ENCODE measurements around the gene PGK2.
"Not testable (repeated sequence)": the region's sequence is repeated elsewhere in the genome, so short reads cannot be mapped to it uniquely, and the experiment has no call there.

PGK2 gene
- 0 to 0.13 (median 0) reads per million in 18 experiments for total RNA-seq

DNA sequence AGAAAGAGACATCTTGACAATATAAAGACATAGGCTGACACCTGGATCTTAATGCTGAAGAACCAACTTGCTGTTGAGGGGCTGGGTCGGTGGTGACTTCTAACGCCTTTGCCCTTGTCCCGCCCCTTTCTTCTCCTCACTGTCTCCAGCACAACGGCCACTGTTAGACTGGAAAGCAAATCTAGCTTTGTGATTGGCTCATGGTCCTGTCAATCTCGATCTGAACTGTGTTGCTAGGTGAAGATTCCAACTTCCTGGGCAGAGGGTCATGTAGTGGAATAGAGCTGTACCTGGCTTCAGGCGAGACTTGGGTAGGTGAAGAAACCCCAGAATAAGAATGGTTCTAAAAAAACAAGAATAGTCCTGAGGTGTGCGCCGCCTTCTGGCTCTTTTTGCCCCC is at the start of gene PGK2:
PGK2 (minus strand) TSS at position 110 of the 400 bp plus-strand sequence; CDS start at position 12, 98 bp downstream.
- DNase-seq, result no peak

DNA sequence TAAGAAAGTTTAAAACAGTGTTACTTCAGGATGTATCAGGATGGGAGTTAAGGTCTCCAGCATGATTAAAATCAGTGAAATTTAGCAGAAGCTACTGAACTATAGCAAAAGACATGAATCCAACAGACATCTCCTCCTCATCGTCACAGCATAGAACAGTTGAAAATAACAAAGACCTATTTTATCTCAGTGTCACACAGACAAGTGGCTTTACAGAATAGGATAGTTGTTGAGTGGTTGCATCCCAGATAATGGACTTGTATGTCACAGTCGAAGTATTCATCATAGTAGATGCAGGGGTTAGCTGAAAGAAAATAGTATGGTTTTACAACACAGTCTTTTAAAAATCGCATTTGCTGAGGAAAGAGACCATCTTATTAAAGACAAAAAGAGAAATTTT is 48.1 kb upstream of the PGK2 start:
- no peak for DNase-seq

DNA sequence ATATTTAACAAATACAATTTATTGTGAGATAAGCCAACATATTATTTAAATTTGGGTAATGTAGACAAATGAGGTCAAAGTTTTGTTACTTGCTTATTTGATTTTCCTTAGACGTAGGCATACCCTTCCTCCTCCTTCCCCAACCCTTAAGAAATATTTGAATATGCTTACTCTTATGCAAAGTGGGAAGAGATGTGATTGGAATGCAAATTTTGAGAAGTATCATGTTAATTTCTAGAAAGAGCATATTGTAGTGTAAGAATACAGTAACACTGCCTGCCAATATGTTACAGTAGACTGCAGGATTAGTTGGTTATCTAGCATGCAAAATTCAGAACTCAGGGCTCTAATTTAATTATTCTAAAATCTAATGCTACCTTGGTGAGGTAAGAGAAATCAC is 46.3 kb upstream of the PGK2 start:
- DNase-seq, result no peak

DNA sequence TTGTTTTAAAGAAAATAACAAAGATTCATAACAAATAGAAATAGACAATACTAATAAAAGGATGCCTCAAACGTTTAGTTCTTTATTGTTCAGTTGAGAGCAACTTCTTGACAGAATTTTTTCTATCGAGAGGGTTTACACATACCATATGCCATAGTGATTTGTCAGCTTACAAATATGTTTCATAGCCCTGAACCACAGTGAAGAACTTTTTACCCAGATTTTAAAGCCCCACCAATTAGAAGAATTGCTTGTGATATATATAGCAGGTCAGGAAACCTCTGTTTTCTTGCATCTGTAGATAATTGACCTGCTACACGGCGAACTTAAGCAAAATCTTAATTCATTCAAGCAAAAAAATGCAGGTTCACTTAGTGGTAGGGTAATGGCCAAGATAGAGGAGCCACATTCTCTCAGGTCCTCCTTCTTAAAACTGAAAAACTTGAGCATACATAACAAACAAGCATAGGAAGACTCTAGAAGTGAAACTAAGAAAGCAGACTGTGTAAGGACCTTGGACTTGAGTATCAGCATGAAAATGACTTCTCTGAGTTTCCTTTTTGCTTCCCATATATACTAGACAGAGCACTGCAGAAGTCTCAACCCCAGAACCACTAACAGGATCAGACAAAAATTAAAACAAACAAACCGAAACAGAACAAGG is 39.8 kb upstream of the PGK2 start:
- DNase-seq, result no peak

DNA sequence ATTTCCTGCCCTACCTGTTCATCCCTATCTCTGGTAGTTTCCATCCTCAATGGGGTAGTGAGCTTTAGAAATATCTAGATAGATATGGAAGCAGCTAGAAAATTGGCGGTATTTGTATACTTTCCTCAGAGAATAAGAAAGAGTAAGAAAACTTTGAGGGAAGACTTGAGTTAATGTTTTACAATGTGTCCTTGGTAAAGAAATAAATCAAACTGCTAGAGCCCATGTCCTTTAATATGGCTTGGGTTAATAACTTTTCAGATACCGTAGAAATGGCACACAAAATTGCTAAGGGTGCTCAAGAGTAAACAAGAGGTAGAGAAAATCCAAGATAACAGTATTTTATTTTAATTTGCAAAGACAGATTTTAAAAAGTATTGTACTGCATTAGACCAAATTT is 28.1 kb upstream of the PGK2 start:
- DNase-seq, result no peak

DNA sequence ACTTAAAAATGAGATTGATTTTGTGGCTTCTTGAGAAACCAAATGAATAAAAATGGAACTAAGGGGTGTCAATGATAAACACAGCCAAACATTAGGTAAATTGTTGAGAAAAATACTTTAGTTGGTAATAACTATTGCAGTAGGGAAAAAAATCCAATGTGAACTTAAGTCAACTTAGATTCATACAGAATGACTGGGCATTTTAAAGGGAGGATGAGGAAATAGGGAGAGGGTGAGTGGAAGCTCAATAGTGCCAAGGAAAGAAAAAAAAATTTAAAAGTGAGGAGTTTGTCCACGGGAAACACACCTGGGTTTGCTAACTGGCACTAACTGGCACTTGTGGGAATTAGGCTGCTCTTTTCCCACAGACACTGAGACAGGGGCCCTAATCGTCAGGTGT is 26.2 kb upstream of the PGK2 start:
- DNase-seq, result no peak

DNA sequence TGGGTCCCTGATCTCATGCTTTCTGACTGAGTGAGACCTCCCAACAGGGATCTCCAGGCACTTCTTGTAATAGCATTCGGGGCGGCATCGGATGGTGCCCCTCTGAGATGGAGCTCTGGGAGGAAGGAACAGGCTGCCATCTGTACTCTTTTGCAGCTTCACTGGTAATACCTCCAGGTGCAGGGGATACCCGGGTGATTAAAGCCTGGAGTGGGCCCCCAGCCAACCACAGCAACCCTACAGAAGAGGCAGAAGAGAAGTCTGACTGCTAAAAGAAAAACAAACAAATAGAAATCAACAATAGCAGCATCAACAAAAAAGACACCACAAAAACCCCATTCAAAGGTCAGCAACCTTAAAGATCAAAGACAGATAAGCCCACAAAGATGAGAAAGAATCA is 19.1 kb upstream of the PGK2 start:
- DNase-seq, result no peak

DNA sequence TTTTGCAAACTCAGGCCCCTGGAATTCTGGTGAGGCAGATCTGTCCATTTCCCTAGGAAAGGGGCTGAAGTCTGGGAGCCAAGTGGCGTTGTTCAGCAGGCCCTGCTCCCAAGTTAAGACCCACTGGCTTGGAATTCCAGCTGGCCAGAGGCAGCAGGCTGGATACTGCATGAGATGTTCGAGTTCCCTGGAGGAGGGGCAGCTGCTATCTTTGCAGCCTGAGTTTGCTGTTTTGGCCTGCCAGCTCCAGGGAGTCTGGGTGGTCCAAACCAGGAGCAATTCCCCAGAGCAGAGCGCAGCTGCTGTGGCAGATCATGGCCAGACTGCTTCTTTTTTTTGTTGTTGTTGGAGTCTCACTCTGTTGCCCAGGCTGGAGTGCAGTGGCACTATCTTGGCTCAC is 18.2 kb upstream of the PGK2 start:
- DNase-seq, result no peak

DNA sequence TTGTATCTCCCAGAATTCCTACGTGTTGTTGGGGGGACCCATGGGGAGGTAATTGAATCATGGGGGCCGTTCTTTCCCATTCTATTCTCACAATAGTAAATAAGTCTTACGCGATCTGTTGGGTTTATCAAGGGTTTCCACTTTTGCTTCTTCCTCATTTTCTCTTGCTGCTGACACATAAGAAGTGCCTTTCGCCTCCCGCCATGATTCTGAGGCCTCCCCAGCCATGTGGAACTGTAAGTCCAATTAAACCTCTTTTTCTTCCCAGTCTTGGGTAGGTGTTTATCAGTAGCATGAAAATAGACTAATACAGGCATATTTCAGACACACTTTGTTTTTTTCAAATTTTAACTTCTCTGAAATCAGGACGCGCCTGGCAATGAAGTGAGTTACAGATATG is 14.4 kb upstream of the PGK2 start:
- no peak for DNase-seq

DNA sequence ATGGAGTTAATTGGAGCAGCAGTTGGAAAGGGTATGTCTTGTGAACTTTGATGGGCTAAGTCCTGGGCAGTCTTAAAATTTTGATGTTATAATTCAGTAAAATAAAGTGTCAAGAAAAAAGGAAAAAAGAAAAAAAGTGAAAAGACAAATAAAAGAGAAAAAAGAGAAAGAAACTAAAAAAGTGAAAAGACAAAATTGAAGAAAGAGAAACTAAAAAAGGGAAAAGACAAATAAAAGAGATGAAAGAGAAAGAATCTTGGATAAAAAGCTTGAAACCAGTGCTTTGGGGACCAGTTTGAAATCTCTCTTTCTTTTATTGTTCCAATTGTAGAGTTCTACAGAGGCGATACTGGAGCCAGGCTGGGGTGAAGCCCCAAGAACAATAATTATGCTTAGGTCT is 12.0 kb upstream of the PGK2 start:
- no peak for DNase-seq

DNA sequence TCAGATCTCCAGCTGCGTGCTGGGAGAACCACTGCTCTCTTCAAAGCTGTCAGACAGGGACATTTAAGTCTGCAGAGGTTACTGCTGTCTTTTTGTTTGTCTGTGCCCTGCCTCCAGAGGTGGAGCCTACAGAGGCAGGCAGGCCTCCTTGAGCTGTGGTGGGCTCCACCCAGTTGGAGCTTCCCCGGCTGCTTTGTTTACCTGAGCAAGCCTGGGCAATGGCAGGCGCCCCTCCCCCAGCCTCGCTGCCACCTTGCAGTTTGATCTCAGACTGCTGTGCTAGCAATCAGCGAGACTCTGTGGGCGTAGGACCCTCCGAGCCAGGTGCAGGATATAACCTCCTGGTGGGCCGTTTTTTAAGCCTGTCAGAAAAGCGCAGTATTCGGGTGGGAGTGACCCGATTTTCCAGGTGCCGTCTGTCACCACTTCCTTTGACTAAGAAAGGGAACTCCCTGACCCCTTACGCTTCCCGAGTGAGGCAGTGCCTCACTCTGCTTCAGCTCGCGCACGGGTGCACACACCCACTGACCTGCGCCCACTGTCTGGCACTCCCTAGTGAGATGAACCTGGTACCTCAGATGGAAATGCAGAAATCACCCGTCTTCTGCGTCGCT is 9.9 kb upstream of the PGK2 start:
- not testable (repeated sequence) for DNase-seq

DNA sequence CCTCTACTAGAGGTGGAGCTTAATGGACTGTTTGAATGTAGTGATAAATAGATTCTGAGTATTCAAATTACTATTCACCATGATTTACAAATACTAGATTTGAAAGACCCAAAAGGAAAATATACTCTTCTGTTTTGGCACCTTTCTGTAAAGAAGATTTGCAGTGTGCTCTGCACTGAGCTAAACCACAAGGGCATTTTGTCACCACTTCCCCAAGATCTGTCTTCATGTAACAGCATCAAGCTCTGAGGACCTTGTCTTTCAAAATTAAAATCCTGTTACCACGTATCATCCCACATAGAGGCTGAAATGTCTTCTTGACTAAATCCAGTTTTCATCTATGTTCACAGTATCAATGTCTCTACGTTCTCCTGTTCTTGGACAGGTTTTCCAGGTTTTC is 3.3 kb upstream of the PGK2 start:
- DNase-seq, result no peak

DNA sequence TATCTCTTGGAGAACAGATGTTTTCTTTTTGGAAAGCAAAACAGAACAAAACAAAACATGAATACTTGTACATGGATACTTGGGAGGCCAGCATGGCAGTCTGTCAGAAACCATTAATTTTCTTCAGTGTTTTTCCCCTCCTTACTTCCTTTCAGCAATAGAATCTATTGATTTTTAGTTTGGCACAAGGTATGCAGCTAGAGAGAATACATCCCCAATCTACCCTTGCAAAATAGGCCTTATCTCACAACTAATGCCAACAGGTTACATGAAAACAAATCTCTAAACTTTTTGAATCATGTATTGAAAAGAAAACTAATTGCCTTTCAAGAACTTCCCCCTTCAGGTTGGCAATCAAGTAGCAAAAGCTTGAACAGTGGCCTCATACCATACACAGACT is 2.8 kb downstream of the PGK2 start:
- no peak for DNase-seq

DNA sequence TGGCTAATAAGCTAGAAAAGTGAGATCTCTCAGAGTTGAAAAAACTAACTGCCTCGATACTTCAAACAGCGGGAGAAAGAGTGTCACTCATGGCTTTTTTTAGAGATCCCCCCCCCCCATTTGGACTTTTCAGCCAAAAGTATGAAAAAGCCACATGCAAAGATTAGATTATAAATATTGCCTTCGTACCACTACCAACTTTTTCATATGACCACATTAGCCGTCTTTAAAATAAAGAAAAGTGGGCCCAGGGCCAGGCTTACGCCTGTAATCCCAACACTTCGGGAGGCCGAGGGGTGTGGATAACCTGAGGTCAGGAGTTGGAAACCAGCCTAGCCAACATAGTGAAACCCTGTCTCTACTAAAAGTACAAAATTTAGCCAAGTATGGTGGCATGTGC is 4.4 kb downstream of the PGK2 start:
- no peak for DNase-seq

DNA sequence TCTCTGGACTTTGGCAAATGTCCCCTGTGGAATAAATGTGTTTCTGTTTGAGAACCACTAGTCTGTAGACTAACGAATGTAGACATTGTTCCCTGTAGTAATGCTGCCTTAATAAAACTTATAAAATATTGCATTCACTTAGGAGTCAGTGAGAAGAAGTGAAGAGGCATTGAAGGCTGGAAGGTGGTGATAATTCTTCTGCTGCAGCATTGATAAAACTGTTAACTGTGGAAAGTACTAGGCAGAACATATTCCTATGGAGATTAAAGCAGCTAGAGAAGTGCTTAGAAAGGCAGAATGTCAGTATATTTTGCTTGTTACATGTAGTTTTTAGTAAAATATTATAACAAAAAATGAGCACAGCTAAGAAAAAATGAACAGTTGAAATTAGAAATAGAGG is 4.8 kb downstream of the PGK2 start:
- no peak for DNase-seq

DNA sequence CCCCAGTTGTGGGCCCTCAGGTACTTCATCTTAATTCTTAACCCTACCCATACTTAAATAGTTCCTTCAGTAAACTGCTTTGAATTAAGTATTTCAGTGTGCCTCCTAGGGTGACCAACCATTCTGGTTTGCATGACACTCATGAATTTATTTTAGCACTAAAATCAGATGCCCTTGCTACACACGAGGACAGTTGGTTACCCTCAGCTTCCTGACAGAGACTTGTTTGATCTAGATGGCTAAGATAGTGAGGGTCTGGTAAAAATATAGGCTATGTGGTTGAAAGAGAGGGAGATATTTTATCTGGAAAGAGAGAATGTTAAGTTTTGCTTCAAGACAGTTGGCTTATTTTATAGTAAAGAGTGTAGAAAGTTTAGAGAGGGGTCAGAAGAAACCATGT is 10.6 kb downstream of the PGK2 start:
- DNase-seq, result no peak

DNA sequence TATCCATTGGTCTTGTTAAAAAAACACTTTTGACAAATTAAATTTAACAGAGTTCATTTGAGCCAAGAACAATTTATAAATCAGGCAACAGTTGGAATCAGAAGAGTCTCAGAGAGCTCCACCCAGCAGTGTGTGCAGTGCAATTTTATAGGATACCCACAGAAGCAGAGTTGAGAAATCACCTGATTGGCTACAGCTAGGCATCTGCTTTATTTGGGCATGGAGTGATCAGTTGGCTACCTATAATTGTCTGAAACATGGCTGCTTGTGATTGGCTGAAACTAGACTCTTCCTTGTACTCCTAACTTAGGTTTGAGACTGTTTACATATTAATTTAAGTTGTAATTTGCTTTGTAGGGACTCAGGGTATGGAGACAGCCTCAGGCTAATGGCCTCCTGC is 12.0 kb downstream of the PGK2 start:
- DNase-seq, result no peak

DNA sequence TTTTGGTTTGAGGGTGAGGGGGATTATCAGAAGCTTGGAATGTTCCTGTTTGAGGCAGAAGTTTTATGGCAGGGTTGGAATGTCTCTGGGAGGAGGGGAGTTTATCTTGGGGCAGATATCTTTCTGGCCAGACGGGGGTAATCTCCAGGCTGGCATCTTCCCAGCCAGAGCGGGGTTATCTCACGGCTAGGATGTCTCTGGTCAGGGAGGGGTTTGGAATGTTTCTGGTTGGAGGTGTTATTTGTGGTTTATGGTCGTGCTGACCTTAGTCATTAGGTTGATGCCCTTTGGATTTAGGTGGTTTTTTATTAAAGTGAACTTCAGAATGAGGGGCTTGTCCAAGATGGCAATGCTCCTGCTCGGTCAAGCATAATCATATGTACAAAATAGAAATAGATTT is 14.8 kb downstream of the PGK2 start:
- no peak for DNase-seq

DNA sequence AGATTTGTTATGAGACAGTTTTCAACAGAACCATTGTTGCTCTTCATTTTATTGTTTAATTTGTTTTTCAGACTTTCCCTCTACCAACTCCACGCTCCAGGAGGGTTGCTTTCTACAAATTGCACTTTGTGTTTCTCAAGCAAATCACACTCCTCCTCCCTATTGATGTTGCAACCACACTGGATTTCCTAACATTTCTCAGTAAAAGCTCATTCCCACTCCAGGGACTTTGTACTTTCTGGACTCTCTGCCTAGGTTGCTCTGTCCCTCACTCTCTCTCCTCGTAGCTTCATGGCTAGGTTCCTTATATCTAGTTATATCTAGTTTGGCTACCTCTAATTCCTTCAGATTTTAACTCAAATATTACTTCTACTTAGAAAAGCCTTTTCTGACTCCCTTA is 20.3 kb downstream of the PGK2 start:
- no peak for DNase-seq

DNA sequence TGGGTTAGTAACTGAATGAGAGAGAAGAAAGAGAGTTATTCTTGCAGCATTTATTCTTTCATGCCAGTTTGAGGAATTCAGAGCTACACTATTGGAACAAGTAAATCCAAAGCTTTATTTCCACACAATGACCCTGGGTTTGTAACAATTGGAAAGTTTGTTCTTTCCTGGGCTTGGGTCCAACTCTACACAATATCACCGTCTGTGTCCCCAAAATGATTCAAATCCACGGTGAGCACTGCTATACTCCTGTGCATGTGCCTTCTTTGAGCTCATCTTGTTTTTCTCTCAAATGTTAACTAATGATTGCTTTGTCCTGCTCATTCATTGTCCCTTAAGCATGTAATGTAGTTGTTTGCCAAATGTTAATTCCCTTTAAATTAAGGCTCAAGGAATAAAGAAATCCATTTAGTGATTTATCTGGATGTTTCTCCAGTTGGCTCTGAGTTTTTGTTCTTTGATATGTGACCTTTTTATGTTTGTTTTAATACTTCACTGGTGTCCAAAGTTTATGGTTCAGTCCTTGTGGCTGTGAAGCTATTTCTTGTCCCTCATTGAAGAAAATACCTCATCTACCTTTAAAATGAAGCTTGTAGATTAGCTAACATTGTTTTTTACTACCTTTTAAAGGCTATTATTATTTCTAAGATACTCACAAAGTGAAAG is 22.4 kb downstream of the PGK2 start:
- no peak for DNase-seq

DNA sequence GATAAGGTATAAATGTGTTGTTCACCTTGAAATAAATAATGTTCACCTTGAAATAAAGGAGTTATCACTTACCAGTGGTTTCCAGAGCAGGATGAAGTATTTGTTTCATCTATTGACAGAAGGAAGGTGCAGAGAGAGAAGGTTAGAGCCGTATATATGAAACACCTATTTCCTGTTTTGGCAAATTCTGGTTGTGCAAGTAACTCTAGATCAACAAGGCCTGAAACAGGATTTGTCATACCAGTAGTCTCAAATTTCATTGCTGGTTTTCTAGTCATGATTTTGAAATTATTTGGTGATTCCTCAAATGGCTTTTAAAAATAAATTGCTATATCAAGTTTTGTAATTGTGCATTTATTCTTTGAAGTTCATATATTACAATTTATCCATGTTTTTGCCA is 42.8 kb downstream of the PGK2 start, which contains the start of gene CRISP3:
CRISP3 (minus strand) TSS at position 130 of the 400 bp plus-strand sequence; CDS start at position 109, 21 bp downstream.
- DNase-seq, result no peak

DNA sequence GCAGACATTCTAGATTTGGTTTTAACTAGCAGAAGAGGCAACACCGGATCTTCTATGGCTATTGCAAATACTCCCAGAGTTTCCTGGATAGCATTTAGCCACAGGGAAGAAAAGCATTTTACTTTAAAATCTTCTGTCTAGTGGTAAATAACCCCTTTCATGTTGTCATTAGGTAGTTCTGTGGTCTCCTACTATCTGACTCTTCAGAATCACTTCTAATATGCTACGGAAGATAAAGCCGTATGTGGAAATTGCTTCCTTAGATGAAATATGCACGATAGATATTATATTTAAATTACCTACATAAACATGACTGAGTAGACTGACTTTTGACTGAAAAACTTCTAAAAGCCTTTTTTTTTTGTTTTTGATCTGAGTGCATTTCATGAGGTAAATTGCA is 43.7 kb downstream of the PGK2 start:
- DNase-seq, result no peak

DNA sequence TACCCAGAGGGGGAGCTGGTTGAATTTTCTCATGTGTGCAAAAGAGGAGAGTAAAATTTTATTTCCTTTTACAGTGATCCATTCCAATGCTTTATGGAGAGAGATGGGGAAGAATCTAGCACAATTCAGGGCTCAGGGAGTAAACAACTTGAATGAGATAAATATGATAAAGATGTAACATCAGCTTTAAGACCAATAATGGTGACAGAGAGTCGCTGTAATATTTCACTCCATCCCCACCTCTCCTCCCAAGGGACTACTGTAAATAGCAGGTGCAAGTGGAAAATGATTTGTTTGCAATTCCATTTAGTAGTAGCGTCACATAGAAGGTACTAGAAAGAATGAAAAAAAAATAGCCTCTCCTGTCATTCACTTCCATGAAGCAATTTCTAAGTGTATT is 47.7 kb downstream of the PGK2 start:
- no peak for DNase-seq

DNA sequence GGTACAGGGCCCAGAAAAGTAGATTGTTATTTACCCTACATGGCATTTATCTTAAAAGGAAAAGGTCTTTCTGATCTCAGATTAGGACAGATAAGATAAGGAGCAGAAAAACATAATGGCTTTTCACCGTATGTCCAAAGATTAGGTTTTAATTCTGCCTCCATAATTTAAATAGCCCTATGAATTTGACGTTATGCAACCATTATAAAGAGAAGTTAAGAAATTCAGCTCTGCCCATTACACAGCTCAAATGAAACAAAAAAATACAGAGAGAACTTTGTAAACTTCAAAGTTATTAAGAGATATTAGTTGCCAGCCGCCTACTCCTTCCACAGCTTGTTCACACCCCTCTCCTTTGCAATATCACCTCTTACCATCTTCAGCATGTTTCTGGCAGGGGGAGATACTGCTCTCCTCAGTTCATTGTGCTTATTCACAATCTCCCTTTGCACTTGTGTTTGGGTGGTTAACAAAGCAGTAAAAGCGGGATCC is 51.0 kb downstream of the PGK2 start:
- no peak for DNase-seq

Data from inflammatory macrophage (primary cell).